Fibroblast of skin of left biceps (primary cell): ENCODE results near the gene KLK7.
"Not testable (repeated sequence)": the region's sequence is repeated elsewhere in the genome, so short reads cannot be mapped to it uniquely, and the experiment has no call there.

Source experiments
- DNase-seq, 2 experiments: peaks; one replicate each; pipeline ENCODE4 v3.0.0-alpha.2; 2013; ENCODE audit warnings: low read depth in 2 of 2

Gene KLK7

GRCh38 chr19:51012661-51013190 lies 29.0 kb upstream of the KLK7 start:
- DNase-seq = no peak

DNA sequence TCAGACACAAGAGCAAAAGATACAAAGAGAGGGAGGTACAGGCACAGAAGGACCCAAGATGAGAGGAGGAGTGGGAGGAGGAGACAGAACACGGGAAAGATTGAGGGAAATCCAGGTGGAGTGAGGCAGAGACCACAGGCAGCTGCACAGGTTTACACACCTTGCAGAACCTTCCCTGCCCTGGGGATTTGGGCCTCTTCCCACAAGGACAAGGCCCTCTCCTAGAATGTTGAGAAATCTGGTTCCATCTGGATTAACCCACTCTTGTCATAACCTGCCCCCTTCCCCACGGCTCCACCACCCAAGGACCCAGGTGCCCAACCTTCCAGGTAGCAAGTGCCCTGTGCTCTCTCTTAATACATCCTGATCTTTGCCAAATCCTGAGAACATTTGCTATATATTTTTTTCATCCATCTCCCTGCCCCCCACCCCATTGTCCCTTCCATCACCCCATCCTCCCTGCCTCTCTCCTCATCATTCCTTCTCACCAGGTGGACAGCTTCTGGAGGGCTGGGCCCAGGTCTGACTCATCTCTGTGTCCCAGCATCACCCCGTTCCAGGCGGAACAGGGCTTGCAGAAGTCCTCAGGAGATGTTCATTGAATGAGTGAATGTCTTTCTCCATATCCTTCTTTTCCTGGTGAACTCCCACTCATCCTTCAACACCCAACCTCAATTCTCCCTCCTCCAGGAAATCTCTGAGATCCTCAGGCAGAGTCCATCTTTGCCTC lies 26.5 kb upstream of the KLK7 start:
- no peak for DNase-seq

- DNase-seq = no peak
Measured at GRCh38 chr19:51009061-51009891, 25.6 kb upstream of the KLK7 start.

DNA sequence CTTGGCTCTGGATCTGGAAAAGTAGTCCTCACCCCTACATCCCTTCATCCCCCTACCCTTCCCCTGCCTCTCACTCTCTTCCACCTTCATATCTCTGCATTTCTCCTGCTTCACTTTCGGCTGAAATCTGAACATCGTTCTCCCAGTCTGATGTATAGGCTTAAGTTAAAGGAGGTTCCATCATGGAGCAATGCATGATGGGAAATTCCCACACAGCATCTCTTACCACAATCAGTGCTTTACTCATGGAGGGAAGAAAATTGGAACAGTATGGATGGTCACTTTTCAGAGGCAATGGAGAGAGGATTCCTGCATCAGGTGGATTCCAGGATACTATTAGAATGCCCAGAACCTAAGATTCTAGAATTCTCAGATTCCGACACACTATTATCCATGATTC lies 23.8 kb upstream of the KLK7 start:
- no peak for DNase-seq

DNA sequence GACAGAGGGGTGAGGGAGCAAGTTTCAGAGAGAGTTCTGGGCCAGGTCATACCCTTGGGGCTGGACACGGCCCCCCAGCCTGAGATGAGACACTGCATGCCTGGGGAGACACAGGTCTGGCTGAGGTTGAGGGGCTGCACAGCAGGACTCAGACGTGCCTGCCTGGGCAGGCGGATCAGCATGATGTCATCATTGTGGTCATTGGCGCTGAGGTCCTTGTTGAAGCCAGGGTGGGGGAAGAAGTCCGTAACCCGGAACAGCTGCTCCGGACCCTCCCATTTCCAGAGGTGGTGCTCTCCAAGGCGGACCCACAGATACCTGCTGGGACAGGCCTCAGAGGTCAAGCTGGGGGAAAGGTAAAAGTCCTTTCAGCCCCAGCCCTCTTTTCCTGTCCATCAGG lies 22.7 kb upstream of the KLK7 start:
- DNase-seq = no peak

DNA sequence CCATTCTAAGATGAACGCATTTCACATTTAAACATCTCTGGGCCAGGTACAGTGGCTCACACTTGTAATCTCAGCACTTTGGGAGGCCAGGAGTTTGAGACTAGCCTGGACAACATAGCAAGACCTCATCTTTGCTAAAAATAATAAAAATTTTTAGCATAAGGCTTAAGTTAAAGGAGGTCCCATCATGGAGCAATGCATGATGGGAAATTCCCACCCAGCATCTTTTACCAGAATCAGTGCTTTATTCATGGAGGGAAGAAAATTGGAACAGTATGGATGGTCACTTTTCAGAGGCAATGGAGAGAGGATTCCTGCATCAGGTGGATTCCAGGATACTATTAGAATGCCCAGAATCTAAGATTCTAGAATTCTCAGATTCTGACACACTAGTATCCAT lies 21.5 kb upstream of the KLK7 start:
- DNase-seq = no peak

- DNase-seq = no peak
Measured at GRCh38 chr19:51003316-51003715, 19.6 kb upstream of the KLK7 start.

DNA sequence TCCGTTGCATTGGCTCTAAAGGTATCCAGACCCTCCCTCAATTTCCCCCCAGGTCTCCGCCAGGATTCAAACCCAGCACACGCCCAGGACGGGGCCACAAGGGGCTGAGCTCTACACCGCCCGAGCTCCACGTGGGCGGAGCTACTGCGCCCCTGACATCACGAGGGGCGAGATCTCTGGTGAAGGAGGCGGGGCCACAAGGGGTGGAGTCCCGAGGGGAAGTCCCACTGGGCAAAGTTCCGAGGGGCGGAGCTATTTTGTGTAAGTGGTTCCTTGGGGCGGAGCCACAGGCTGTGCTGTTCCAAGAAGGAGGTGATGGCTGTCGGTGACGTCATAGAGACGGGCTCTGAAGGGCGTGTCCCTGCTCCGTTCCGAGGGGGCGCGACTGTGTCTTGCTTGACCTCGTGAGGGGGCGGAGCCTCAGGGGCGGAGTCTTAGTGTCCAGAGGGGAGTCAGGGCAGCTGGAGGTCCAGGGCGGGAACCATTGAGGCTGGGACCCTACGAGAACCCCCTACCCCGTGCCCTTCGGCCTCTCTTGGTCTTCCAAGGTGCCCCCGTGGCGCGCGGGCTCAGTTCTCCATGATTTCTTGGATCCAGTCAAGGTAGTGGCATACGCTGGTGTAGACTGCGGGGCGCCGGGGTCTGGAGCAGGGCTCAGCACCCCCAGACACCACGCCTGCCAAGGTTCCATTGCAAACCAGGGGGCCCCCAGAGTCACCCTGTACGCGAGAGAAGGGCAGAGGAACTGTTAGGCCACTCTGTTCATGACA lies 19.0 kb upstream of the KLK7 start:
- DNase-seq = no peak

GRCh38 chr19:51002089-51002532 lies 18.4 kb upstream of the KLK7 start:
- DNase-seq = no peak

DNA sequence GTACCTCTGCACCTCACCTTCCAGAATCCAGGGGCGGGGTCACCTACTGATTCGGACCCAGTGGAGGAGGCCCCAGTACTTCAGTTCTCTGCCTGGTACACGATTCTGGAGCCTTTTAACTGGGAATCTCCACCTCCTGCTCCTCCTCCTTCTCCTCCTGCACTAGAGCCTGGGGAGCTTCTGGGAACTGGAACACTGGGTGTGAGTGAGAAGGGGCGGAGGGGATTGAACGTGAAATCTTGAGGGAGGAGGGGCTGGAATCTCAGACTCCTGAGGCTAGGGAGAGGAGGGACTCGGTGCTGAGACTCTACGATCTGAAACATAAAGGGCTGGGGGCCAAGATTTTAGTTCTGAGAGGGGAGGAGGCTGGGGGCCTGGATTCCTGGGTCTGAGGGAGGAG lies 17.8 kb upstream of the KLK7 start, which contains the start of gene KLK8:
TSS of gene KLK8 (minus strand) at position 90 of the 400 bp plus-strand sequence. CDS start 437 bp downstream, outside the sequence.
- no peak for DNase-seq

DNA sequence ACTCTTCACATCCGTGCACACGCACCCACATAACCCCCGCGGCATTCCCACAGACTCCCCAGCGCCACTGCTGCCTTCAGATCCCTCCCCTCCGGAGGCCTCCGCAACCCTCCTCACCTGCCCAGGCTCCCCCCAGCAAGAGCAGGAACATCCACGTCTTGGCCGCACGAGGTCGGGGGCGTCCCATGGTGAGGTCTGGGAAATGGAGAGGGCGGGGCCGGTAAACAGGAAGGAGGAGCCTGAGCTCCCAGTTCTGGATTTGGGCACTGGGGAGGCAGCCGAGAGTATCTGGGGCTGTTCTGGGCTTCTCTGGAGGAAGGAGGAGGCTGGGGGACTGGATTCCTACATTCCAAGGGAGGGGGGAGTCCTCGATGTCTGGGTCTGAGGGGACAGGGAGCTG lies 17.3 kb upstream of the KLK7 start:
- DNase-seq = no peak

- DNase-seq = no peak
Measured at GRCh38 chr19:51000426-51000825, 16.7 kb upstream of the KLK7 start.

- DNase-seq = no peak
Measured at GRCh38 chr19:50998686-50999085, 15.0 kb upstream of the KLK7 start.

- no peak for DNase-seq
Measured at GRCh38 chr19:50998061-50998460, 14.3 kb upstream of the KLK7 start.

GRCh38 chr19:50994129-50994528 lies 10.4 kb upstream of the KLK7 start:
- DNase-seq = no peak

DNA sequence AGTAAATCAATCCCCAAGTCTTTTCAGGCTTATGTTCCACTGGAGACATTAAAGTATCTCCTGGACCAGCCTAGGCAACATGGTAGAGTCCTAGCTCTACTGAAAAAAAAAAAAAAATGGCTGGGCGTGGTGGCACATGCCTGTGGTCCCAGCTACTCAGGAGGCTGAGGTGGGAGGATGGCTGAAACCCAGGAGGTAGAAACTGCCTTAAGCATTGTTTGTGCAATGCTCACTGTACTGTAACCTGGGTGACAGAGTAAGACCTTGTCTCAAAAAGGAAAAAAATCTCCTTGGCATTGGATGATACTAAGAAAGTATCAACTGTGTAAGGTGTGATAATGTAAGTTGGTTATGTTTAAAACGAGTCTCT lies 8.9 kb upstream of the KLK7 start:
- DNase-seq = no peak

- not testable (repeated sequence) for DNase-seq
Measured at GRCh38 chr19:50984416-50984815, 699 bp upstream of the KLK7 start.

DNA sequence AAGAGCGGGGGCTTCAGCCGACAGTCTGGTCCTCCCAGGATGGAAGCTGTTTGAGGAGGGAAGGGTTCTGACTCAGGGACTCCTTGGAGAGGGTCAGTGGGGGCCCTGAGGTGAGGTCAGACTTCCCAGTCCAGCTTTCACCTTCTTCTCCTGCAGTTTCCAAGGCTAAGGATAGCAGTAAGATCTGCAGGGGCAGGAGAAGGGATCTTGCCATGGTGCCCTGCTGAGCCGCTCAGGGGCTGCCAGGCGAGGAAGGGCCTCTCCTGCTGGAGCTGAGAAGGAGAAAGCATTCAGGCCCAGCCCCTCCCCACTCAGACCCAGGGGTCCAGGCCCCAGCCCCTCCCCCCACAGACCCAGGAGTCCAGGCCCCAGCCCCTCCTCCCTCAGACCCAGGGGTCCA lies 1.5 kb downstream of the KLK7 start:
- DNase-seq = no peak

GRCh38 chr19:50981587-50982146 lies 2.0 kb downstream of the KLK7 start:
- no peak for DNase-seq

DNA sequence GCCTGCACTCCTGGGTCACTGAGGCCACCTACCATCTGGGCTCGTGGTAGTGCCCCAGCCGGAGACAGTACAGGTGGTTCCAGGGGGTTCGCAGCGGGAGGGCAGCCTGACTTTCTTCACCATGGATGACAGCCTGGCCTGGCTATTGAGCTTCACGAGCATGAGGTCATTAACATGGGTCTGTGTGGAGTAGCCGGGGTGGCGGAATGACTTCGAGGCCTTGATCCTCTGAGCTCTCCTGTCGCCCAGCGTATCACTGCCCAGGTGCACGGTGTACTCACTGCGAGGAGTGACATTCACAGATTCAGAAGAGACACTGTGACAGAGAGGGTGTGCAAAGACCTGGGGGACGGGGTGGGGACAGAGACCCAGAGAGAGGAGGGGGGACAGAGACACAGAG lies 3.5 kb downstream of the KLK7 start:
- no peak for DNase-seq

GRCh38 chr19:50979758-50980157 lies 4.0 kb downstream of the KLK7 start:
- DNase-seq = no peak
